Heart left ventricle (tissue), 16 donors: ENCODE data around the gene CCDC47. TPM values are rescaled to one million over a fixed set of nuclear protein-coding genes. Genes with fewer than 3 reads are reported as not detected.
A peak's percentile ranks its signal among the peaks of the same experiment; 100 is the strongest.
"Not testable (repeated sequence)": the region's sequence is repeated elsewhere in the genome, so short reads cannot be mapped to it uniquely, and the experiment has no call there.

Experiments
- ATAC-seq, 4 donors: fragments of 200-7000 bp; cut with Tn5 transposase; one replicate each; pipeline ENCODE4 v1.9.1; 2020 to 2022; ENCODE audit warnings: moderate library complexity in 4 of 4, mild to moderate bottlenecking in 3 of 4, moderate number of reproducible peaks in 1 of 4
- DNase-seq, 5 donors: peaks; one replicate each; pipeline ENCODE4 v3.0.0-alpha.2; 2020
- H3K27ac ChIP-seq, 12 donors: fragments of 200-600 bp; sonication (generic) in 4 of 12; one replicate each; pipeline versions ENCODE4 v1.5.0 to v1.8.0; 2016 to 2022; ENCODE audit warnings: mild to moderate bottlenecking in 2 of 12
- H3K27me3 ChIP-seq, 9 donors: fragments of 200-600 bp; sonication (generic) in 2 of 9; one replicate each; pipeline versions ENCODE4 v1.5.1 to v1.8.0; 2016 to 2022; ENCODE audit warnings: mild to moderate bottlenecking in 3 of 9
- H3K36me3 ChIP-seq, 9 donors: fragments of 200-600 bp; sonication (generic) in 2 of 9; one replicate each; pipeline versions ENCODE4 v1.5.0 to v1.8.0; 2018 to 2022; ENCODE audit warnings: mild to moderate bottlenecking in 2 of 9
- H3K4me1 ChIP-seq, 12 donors: fragments of 200-600 bp; sonication (generic) in 4 of 12; one replicate each; pipeline versions ENCODE4 v1.5.0 to v1.8.0; 2016 to 2022; ENCODE audit warnings: mild to moderate bottlenecking in 3 of 12
- H3K4me3 ChIP-seq, 12 donors: fragments of 200-600 bp; sonication (generic) in 4 of 12; one replicate each; pipeline versions ENCODE4 v1.5.0 to v1.8.0; 2017 to 2022; ENCODE audit warnings: mild to moderate bottlenecking in 9 of 12, moderate library complexity in 4 of 12
- H3K9me3 ChIP-seq, 12 donors: fragments of 200-600 bp; sonication (generic) in 4 of 12; one replicate each; pipeline versions ENCODE4 v1.5.0 to v1.8.0; 2016 to 2022; ENCODE audit warnings: mild to moderate bottlenecking in 1 of 12
- POLR2A ChIP-seq, 2 donors: fragments of 450-650 bp; IDR thresholded peaks; one replicate each; pipeline ENCODE4 v1.6.1; 2017; ENCODE audit warnings: antibody characterized with exemption in 2 of 2, mild to moderate bottlenecking in 2 of 2, moderate library complexity in 2 of 2
- WGBS, 4 donors: extraction: QIAGEN DNeasy Blood & Tissue Kit in 2 of 4; methylation state at CpG; one replicate each; pipeline versions ENCODE4 v1.1.5 to v1.1.7; 2013 to 2018; 5-methylcytosine and 5-hydroxymethylcytosine counted together
- intact Hi-C, 10 donors: fragments of 100-400 bp; cut with DNase I; formaldehyde crosslinking; loops; one replicate each; pipeline versions ENCODE4 v1.11.1 to v1.14.2; 2022
- polyA plus RNA-seq, 2 donors: library from polyadenylated mRNA; stranded (reverse); fragments of 200-250 nt; gene quantifications; one replicate each; pipeline ENCODE4 v1.2.3, GENCODE V29; 2013
- total RNA-seq, 9 donors: library from RNA; depleted of rRNA in 2 of 9; stranded (reverse); fragments of >200 nt in 2 of 9; fragmentation: NEBNext Ultra II Directional in 3 of 9; extraction: Animal tissue kit (Norgen Biotek cat#: 25700) in 3 of 9; gene quantifications; one replicate each; pipeline versions ENCODE4 v1.1.0 to v1.2.4, GENCODE V29; 2016 to 2023
- TF ChIP-seq, protein P1 (sequence below), 12 donors: fragments of 200-600 bp; sonication (generic) in 4 of 12; IDR thresholded peaks; one replicate each; pipeline versions ENCODE4 v1.5.0 to v1.8.0; 2018 to 2022; ENCODE audit warnings: antibody characterized with exemption in 12 of 12, mild to moderate bottlenecking in 5 of 12
- donor health status: ischemic (EF 13 %, LVEDD 7.1; RV severe dilation, severe dysfunction).
- donor health status: healthy with polysubstance abuse.
- donor health status: DM: no; HTN: yes; CAD: no.
- donor health status: DM: no; HTN: no; CAD: no.
- donor health status: ischemic (EF 25% LVEDD 6.9; RV normal size, moderate dysfunction).
- donor health status: ischemic (EF 25% LVEDD 5.7; RV mildly dilated, moderate dysfunction).
- donor health status: healthy.
- donor health status: DM: yes; HTN: yes; CAD: no.
- donor health status: ischemic (EF 35%, LVEDD 5.7; RV mildly dilated, moderate dysfunction).
- donor health status: nonischemic (EF 11% LVEDD 7.7; RV severe dilation, severe dysfunction).
- donor health status: DM: yes; HTN: yes; CAD: no.
- donor health status: PGD.
- donor health status: ischemic (EF 29% LVEDD 5.4; RV normal size, mild dysfunction).
- donor health status: nonischemic (EF 23%, LVEDD 6.1; RV moderate dilation, normal function).

The CCDC47 gene
- total and polyA plus RNA-seq, 11 donors, result 38.4 to 139 (median 84.3) TPM

DNA sequence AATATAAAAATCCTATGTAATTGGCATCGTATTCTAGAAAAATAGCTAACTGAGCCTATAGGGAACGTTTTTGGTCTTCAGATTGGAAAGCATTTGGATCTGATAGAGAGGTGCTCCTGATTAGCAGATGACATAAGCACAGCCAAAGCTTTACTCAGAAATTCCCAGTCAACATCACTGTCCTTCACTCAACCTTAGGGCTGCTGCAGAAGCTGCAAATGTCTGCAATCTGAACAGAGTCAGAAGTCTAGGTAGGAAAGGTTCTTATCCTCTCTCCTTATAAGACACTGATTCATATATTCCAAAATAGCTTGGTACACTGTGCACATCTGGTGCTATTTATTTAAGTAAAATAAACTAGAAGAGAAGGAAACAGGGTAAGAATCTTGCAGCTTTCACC, 51.0 kb downstream of the CCDC47 start:
- Histone ChIP-seq H3K4me3 (no peak overlapping the region), H3K9me3 (no peaks in the 10 kb centered on the region), H3K36me3 (peaks cover 0 to 64% (median 41%) of the 10 kb centered on the region in 9 donors), H3K27me3 (no peaks in the 10 kb centered on the region), H3K4me1 (peaks cover 0 to 18% (median 2%) of the 10 kb centered on the region in 12 donors), H3K27ac (no peak overlapping the region)
- peak in 2 of 4 donors; percentile 29 to 56 for ATAC-seq
- TF ChIP-seq, protein P1, sequence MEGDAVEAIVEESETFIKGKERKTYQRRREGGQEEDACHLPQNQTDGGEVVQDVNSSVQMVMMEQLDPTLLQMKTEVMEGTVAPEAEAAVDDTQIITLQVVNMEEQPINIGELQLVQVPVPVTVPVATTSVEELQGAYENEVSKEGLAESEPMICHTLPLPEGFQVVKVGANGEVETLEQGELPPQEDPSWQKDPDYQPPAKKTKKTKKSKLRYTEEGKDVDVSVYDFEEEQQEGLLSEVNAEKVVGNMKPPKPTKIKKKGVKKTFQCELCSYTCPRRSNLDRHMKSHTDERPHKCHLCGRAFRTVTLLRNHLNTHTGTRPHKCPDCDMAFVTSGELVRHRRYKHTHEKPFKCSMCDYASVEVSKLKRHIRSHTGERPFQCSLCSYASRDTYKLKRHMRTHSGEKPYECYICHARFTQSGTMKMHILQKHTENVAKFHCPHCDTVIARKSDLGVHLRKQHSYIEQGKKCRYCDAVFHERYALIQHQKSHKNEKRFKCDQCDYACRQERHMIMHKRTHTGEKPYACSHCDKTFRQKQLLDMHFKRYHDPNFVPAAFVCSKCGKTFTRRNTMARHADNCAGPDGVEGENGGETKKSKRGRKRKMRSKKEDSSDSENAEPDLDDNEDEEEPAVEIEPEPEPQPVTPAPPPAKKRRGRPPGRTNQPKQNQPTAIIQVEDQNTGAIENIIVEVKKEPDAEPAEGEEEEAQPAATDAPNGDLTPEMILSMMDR (IDR thresholded peaks at IDR 0.05), result no peak
- no peak for TF ChIP-seq POLR2A (IDR thresholded peaks at IDR 0.05)
- intact Hi-C loops, result no loop called here
- no peak for DNase-seq
- 38 to 59% (median 51%) methylated on average over 2 of the region's 2 CpGs for WGBS, 4 donors

DNA sequence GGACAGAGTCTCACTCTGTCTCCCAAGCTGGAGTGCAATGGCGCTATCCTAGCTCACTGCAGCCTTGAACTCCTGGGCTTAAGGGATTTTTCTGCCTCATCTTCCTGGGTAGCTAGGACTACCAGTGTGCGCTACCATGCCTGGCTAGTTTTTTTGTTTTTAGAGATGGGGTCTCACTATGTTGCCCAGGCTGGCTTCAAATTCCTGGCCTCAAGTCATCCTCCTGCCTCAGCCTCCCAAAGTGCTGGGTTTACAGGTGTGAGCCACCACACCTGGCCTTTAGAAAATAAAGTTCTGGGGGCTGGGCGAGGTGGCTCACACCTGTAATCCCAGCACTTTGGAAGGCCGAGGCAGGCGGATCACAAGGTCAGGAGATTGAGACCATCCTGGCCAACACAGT, 53.2 kb downstream of the CCDC47 start:
- H3K9me3 ChIP-seq, H3K27ac ChIP-seq, DNase-seq, ATAC-seq, H3K27me3 ChIP-seq, H3K4me3 ChIP-seq, intact Hi-C loops: not testable (repeated sequence)
- Histone ChIP-seq H3K36me3 (peaks cover 0 to 54% (median 30%) of the 10 kb centered on the region in 9 donors), H3K4me1 (peaks cover 0 to 18% (median 2%) of the 10 kb centered on the region in 12 donors)
- WGBS, 4 donors, result 97 to 98% (median 98%) methylated on average over 5 of the region's 5 CpGs

DNA sequence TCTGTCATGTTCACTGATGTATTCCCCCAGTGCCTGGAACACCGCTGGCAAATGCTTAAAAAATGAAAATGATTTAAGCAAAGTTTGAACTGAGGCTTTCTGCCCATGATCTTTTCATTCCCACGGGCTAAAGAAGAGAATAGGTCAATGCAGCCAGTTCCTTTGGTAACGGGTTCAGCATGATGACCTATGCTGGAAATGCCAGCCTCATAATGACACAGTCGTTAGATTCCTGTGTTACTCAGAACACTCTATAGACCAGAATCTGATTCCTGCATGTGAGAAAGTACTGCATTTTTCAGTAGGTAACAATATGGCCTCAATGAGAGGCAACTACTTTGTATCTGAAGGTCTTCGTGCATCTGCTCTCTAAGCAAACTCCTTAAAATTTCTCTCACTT, 54.4 kb downstream of the CCDC47 start:
- Histone ChIP-seq H3K27me3 (no peaks in the 10 kb centered on the region), H3K4me3 (no peak overlapping the region), H3K27ac (no peak overlapping the region), H3K9me3 (no peaks in the 10 kb centered on the region), H3K36me3 (peaks cover 0 to 52% (median 32%) of the 10 kb centered on the region in 9 donors), H3K4me1 (peaks cover 0 to 20% (median 4%) of the 10 kb centered on the region in 12 donors)
- no peak for DNase-seq
- no peak for ATAC-seq
- TF ChIP-seq, protein P1 (IDR thresholded peaks at IDR 0.05), result no peak
- TF ChIP-seq POLR2A (IDR thresholded peaks at IDR 0.05), result no peak
- WGBS, 4 donors, result 78 to 89% (median 82%) methylated on average over 5 of the region's 5 CpGs
- intact Hi-C loops, result no loop called here

DNA sequence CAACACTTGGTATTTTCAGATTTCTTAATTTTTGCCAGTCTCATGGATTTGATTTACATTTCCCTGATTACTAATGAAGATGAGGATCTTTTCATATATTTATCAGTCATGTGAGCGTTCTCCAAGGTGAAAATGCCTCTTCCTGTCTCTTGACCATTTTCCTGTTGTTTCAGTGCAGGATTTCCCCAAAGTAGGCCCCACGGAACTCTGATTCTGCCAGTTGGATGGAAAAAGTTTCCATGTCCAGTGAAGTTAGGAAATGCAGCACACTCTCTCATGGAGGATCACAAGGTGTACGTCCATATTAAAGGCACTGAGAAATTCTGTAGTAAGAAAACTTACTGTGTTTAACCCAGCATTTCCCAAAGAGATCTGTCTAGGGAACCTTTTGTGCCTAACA, 57.0 kb downstream of the CCDC47 start:
- Histone ChIP-seq H3K27ac (no peak overlapping the region), H3K4me3 (no peak overlapping the region), H3K9me3 (no peaks in the 10 kb centered on the region), H3K36me3 (peaks cover 0 to 58% (median 44%) of the 10 kb centered on the region in 9 donors), H3K4me1 (peaks cover 0 to 8% (median 0%) of the 10 kb centered on the region in 12 donors), H3K27me3 (no peaks in the 10 kb centered on the region)
- WGBS, 4 donors, result 70 to 84% (median 80%) methylated on average over 3 of the region's 3 CpGs
- DNase-seq, result no peak
- intact Hi-C loops, result no loop called here
- TF ChIP-seq POLR2A (IDR thresholded peaks at IDR 0.05), result no peak
- TF ChIP-seq, protein P1 (IDR thresholded peaks at IDR 0.05), result no peak
- no peak for ATAC-seq
